Measurements from ENCODE around the gene KRT25.
A peak's percentile ranks its signal among the peaks of the same experiment; 100 is the strongest.
"Not testable (repeated sequence)": the region's sequence is repeated elsewhere in the genome, so short reads cannot be mapped to it uniquely, and the experiment has no call there.

The KRT25 gene

GRCh38 chr17:40751065-40751464 lies 4.1 kb downstream of the KRT25 start:
- DNase-seq, result no peak

GRCh38 chr17:40750391-40750790 lies 4.7 kb downstream of the KRT25 start:
- no peak for DNase-seq

GRCh38 chr17:40748666-40749065 lies 6.5 kb downstream of the KRT25 start:
- not testable (repeated sequence) for DNase-seq

GRCh38 chr17:40738553-40738952 lies 16.6 kb downstream of the KRT25 start:
- no peak for DNase-seq

- no peak for DNase-seq
Measured at GRCh38 chr17:40735016-40735415, 20.1 kb downstream of the KRT25 start.

GRCh38 chr17:40734018-40734417 lies 21.1 kb downstream of the KRT25 start:
- DNase-seq, result no peak

- DNase-seq, result no peak
Measured at GRCh38 chr17:40730970-40731369, 24.2 kb downstream of the KRT25 start.

GRCh38 chr17:40727447-40728231 lies 27.5 kb downstream of the KRT25 start:
- no peak for DNase-seq

GRCh38 chr17:40726919-40727318 lies 28.2 kb downstream of the KRT25 start:
- peak in 1 of 2 experiments; percentile 5 for DNase-seq

- DNase-seq, result no peak
Measured at GRCh38 chr17:40724656-40725055, 30.5 kb downstream of the KRT25 start.

GRCh38 chr17:40722241-40722640 lies 32.9 kb downstream of the KRT25 start:
- DNase-seq, result no peak

GRCh38 chr17:40720899-40721298 lies 34.2 kb downstream of the KRT25 start:
- no peak for DNase-seq

GRCh38 chr17:40718930-40719329 lies 36.2 kb downstream of the KRT25 start:
- DNase-seq, result no peak

GRCh38 chr17:40717776-40718175 lies 37.4 kb downstream of the KRT25 start:
- DNase-seq, result no peak

GRCh38 chr17:40714473-40714872 lies 40.7 kb downstream of the KRT25 start:
- DNase-seq, result no peak

GRCh38 chr17:40707745-40708144 lies 47.4 kb downstream of the KRT25 start:
- no peak for DNase-seq

- DNase-seq, result peak in 1 of 2 experiments; percentile 10
Measured at GRCh38 chr17:40705584-40705983, 49.5 kb downstream of the KRT25 start.

GRCh38 chr17:40703652-40704051 lies 51.5 kb downstream of the KRT25 start, which contains the start of gene KRT24:
KRT24 (minus strand) TSS chr17:40703752; CDS start chr17:40703693, 59 bp downstream.
- DNase-seq, result no peak

- no peak for DNase-seq
Measured at GRCh38 chr17:40702271-40702670, 52.9 kb downstream of the KRT25 start.

- DNase-seq, result no peak
Measured at GRCh38 chr17:40699853-40700252, 55.3 kb downstream of the KRT25 start.

- DNase-seq, result no peak
Measured at GRCh38 chr17:40699371-40699770, 55.8 kb downstream of the KRT25 start.

Measured in NCI-H526 (cell line).